Karpas-422 (cell line): ENCODE results near the gene SEMA3C. TPM values are rescaled to one million over a fixed set of nuclear protein-coding genes. Genes with fewer than 3 reads are reported as not detected.
"Not testable (repeated sequence)": the region's sequence is repeated elsewhere in the genome, so short reads cannot be mapped to it uniquely, and the experiment has no call there.

Source experiments
- DNase-seq: peaks from one replicate; pipeline ENCODE4 v3.0.0-alpha.2; 2015
- H2AFZ ChIP-seq: fragments of 200-600 bp; sonication (generic); 2 replicates; pipeline ENCODE4 v1.6.1; 2014; ENCODE audit warnings: antibody characterized with exemption, low read length, mixed read lengths
- H3K27ac ChIP-seq: fragments of 200-600 bp; sonication (generic); 2 replicates; pipeline ENCODE4 v1.5.1; 2014; ENCODE audit warnings: mild to moderate bottlenecking, low read length, moderate library complexity
- H3K27me3 ChIP-seq: fragments of 200-600 bp; sonication (generic); 2 replicates; pipeline ENCODE4 v1.6.1; 2014; ENCODE audit warnings: low read length, mixed read lengths
- H3K36me3 ChIP-seq: fragments of 200-600 bp; sonication (generic); 2 replicates; pipeline ENCODE4 v1.6.1; 2014; ENCODE audit warnings: low read length, mixed read lengths; ENCODE audit not compliant: insufficient read depth
- H3K4me1 ChIP-seq: fragments of 200-600 bp; sonication (generic); 2 replicates; pipeline ENCODE4 v1.6.1; 2014; ENCODE audit warnings: mild to moderate bottlenecking, low read length, mixed read lengths
- H3K4me2 ChIP-seq: fragments of 200-600 bp; sonication (generic); 2 replicates; pipeline ENCODE4 v1.6.1; 2014; ENCODE audit warnings: low read length, low read depth, mild to moderate bottlenecking; ENCODE audit not compliant: poor library complexity, severe bottlenecking
- H3K4me3 ChIP-seq: fragments of 200-600 bp; sonication (generic); 2 replicates; pipeline ENCODE4 v1.5.1; 2014; ENCODE audit warnings: mild to moderate bottlenecking, antibody characterized with exemption, low read length, mixed read lengths
- H3K79me2 ChIP-seq: fragments of 200-600 bp; sonication (generic); 2 replicates; pipeline ENCODE4 v1.6.1; 2014; ENCODE audit warnings: mild to moderate bottlenecking, low read length, mixed read lengths
- H3K9ac ChIP-seq: fragments of 200-600 bp; sonication (generic); 2 replicates; pipeline ENCODE4 v1.6.0; 2014; ENCODE audit warnings: low read length
- H3K9me2 ChIP-seq: fragments of 200-600 bp; sonication (generic), shearing (Covaris generic); replicated peaks from 2 replicates; pipeline ENCODE4 v1.6.0; 2014; ENCODE audit warnings: mild to moderate bottlenecking, low read length, moderate library complexity; ENCODE audit not compliant: insufficient read depth
- H3K9me3 ChIP-seq: fragments of 300-700, 200-600 bp; sonication (generic); 2 replicates; pipeline ENCODE4 v1.6.1; 2014; ENCODE audit warnings: low read length, mixed read lengths
- H4K20me1 ChIP-seq: fragments of 200-600 bp; sonication (generic); 2 replicates; pipeline ENCODE4 v1.6.1; 2014; ENCODE audit warnings: mild to moderate bottlenecking, antibody characterized with exemption, low read length, low read depth; ENCODE audit not compliant: insufficient read depth
- total RNA-seq: library from RNA; depleted of rRNA; stranded (reverse); fragments of >200 nt; shearing (Covaris generic); gene quantifications from 2 replicates; pipeline ENCODE4 v1.2.3, GENCODE V29; 2014; ENCODE audit warnings: low replicate concordance

The SEMA3C gene
- total RNA-seq, 1 experiment from 2014 or later = not detected

DNA sequence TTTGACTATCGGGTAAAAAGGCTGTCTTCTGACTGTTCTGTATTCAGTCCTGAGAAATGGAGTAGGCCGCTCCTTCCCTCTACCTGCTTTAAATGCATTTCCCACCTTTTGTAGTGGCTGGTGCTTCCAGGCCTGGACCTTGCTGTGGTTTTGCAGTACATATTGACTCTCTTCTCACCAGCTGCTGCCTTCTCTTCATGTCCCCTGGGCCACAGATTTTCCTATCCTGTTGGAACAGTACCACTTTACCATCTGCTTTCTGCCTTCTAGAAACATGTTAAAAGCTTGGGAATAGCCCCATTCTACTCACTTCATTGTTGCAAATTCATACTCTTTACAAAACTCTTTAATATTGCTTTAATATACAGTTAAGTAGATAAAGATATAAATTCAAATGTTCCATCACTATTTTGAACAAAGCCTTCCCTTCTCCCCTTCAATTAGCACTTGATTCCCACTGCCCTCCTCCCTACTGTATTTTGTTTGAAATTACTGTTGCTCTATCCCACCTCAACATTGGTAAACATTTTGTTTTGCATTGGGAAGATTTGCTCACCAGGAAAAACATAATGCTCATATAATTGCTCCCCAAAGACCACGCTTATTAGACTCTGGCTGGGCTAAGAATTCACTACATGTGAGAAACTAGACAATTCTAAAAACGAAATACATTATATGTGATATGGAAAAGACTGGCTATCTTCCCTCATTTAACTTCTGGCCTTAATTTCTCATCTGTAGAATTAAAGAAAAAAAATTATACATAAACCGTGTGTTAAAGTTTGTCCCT lies 17.3 kb upstream of the SEMA3C start:
- no peaks in the 10 kb centered on the region for H4K20me1 ChIP-seq
- H3K27me3 ChIP-seq = no peaks in the 10 kb centered on the region
- H3K9me3 ChIP-seq = peaks cover 3% of the 10 kb centered on the region; the same call in 1 of the 2 replicates
- DNase-seq = no peak
- H3K36me3 ChIP-seq = no peaks in the 10 kb centered on the region
- H3K9ac ChIP-seq = no peak overlapping the region
- H3K4me2 ChIP-seq = no peak overlapping the region
- no peaks in the 10 kb centered on the region for H3K79me2 ChIP-seq
- no peaks in the 10 kb centered on the region for H3K9me2 ChIP-seq
- H2AFZ ChIP-seq = no peak overlapping the region
- no peak overlapping the region for H3K27ac ChIP-seq
- H3K4me3 ChIP-seq = no peak overlapping the region
- no peaks in the 10 kb centered on the region for H3K4me1 ChIP-seq

DNA sequence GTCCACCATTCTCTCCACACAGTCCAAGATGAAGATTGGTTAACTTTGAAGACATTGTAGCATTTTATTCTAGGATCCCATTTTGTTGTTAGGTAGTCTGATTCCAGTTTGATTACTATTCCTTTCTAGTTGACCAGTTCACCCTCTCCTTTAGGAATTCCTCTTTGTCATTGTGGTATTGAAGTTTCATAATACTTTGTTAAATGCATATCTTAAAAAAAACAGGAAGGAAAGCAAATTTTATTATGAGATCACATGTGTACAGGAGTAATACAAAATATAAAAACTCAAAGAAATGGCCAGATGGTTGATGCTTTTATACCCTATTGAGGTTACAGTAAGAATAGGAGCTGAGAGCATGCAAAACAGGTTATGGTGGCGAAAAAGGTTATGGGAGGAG lies 15.5 kb upstream of the SEMA3C start:
- Histone ChIP-seq H3K4me1 (no peaks in the 10 kb centered on the region), H3K4me2 (no peak overlapping the region)

DNA sequence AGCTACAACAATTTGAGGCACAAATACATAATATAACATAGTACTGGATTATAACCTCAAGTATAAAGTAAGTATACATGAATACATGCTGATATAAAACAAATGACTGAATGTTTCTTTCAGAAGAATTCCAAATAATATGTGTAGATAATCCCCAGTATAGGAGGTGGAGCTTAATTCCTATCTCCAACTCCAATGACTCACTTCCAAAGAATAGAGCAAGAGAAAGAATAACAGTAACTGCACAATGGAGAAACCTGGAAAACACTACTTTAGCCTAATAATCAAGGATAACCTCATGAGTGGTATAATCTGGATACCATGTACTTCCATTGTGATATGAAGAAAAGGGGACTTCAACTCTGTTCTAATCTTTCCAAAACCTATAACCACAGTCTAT lies 13.7 kb upstream of the SEMA3C start:
- H3K9ac ChIP-seq = no peak overlapping the region
- no peaks in the 10 kb centered on the region for H4K20me1 ChIP-seq
- H3K9me3 ChIP-seq = peaks cover 7% of the 10 kb centered on the region
- DNase-seq = no peak
- no peak overlapping the region for H2AFZ ChIP-seq
- H3K4me1 ChIP-seq = no peaks in the 10 kb centered on the region
- H3K79me2 ChIP-seq = no peaks in the 10 kb centered on the region
- H3K9me2 ChIP-seq = no peaks in the 10 kb centered on the region
- H3K4me2 ChIP-seq = no peak overlapping the region
- no peak overlapping the region for H3K4me3 ChIP-seq
- no peaks in the 10 kb centered on the region for H3K36me3 ChIP-seq
- no peaks in the 10 kb centered on the region for H3K27me3 ChIP-seq
- H3K27ac ChIP-seq = no peak overlapping the region

More for the DNA sequence above, 15.5 kb upstream of the SEMA3C start:
- no peak overlapping the region for H3K4me3 ChIP-seq
- peaks cover 7% of the 10 kb centered on the region for H3K9me3 ChIP-seq
- H3K27ac ChIP-seq = no peak overlapping the region
- H3K27me3 ChIP-seq = no peaks in the 10 kb centered on the region
- H2AFZ ChIP-seq = no peak overlapping the region
- H4K20me1 ChIP-seq = no peaks in the 10 kb centered on the region
- no peak for DNase-seq
- H3K9ac ChIP-seq = no peak overlapping the region
- H3K36me3 ChIP-seq = no peaks in the 10 kb centered on the region
- no peaks in the 10 kb centered on the region for H3K9me2 ChIP-seq
- H3K79me2 ChIP-seq = no peaks in the 10 kb centered on the region

DNA sequence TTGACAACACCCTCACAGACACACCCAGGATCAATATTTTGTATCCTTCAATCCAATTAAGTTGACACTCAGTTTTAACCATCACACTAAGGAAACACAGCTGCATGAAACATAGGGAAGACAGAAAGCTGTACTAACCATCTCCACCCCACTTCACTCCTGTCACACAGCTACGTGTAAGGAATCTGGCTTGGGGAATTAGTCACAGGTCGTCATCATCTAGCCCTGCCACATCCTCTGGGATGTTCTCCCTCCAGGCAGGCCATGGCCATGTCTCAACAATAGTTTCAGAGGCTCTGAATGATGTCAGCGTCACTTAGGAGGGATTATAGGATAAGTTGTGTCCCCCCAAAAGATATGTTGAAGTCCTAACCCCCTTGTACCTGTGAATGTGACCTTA lies 10.8 kb upstream of the SEMA3C start:
- H4K20me1 ChIP-seq = no peaks in the 10 kb centered on the region
- no peaks in the 10 kb centered on the region for H3K9me2 ChIP-seq
- H3K79me2 ChIP-seq = no peaks in the 10 kb centered on the region
- no peak overlapping the region for H3K4me3 ChIP-seq
- H3K27ac ChIP-seq = no peak overlapping the region
- no peaks in the 10 kb centered on the region for H3K4me1 ChIP-seq
- no peaks in the 10 kb centered on the region for H3K27me3 ChIP-seq
- H3K9ac ChIP-seq = no peak overlapping the region
- no peaks in the 10 kb centered on the region for H3K36me3 ChIP-seq
- no peak overlapping the region for H3K4me2 ChIP-seq
- no peak overlapping the region for H2AFZ ChIP-seq
- no peak for DNase-seq
- H3K9me3 ChIP-seq = peaks cover 7% of the 10 kb centered on the region

DNA sequence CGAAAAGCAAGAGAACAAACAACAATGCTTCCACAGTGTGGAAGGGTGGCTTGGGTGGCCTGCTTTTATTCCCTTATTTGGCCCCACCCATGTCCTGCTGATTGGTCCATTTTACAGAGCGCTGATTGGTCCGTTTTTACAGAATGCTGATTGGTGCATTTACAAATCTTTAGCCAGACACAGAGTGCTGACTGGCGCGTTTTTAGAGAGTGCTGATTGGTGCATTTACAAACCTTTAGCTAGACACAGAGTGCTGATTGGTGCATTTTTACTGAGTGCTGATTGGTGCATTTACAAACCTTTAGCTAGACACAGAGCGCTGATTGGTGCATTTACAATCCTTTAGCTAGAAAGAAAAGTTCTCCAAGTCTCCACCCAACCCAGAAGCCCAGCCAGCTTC lies 8.1 kb upstream of the SEMA3C start:
- not testable (repeated sequence) for H3K4me3 ChIP-seq, H3K36me3 ChIP-seq, H3K9me3 ChIP-seq, H3K27me3 ChIP-seq, H3K4me2 ChIP-seq, H3K4me1 ChIP-seq, H3K9me2 ChIP-seq, DNase-seq, H3K79me2 ChIP-seq, H4K20me1 ChIP-seq, H3K27ac ChIP-seq, H2AFZ ChIP-seq, H3K9ac ChIP-seq

DNA sequence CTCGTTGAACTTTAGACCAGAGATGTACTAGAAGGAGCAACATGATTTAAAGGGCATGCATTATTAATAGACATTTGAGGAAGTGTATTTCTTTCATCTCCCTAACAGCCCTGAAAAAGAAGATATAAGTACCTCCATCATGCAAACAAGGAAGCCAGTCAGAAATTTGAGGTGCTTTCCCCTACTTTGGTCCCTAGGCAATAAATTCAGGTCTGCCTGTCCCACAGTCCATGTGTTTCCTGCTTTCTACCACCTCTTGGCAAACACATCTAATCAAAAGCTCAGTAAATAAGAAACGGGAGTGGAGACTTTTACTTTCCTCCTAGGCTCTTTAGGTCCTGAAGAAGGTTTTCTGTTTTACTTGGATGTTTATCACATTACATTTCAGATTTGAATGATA lies 5.2 kb upstream of the SEMA3C start:
- no peak overlapping the region for H2AFZ ChIP-seq

DNA sequence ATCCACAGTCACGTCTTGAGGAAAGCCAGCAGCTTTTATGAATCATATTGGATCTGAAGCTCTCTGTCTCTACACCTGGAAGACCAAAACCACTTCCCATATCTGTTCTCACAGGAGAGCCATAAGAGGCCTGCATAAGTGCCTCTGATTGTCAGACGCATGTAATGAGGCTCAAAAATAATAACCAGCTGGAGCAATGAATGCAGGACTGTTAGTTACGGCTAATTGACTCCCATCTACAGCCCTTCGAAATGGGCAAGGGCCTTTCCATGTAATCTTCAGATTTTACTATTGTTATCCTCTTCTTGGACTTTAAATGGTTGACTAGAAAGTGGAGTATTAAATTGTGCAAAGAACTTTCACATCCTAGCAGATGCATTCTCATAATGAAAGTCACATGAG lies 4.4 kb upstream of the SEMA3C start:
- H3K27me3 ChIP-seq = no peaks in the 10 kb centered on the region
- no peak overlapping the region for H3K9ac ChIP-seq
- H3K9me2 ChIP-seq = no peaks in the 10 kb centered on the region
- no peak overlapping the region for H3K4me3 ChIP-seq
- H3K4me2 ChIP-seq = no peak overlapping the region
- H3K4me1 ChIP-seq = no peaks in the 10 kb centered on the region
- H3K36me3 ChIP-seq = no peaks in the 10 kb centered on the region
- no peaks in the 10 kb centered on the region; the same call in 1 of the 2 replicates for H3K9me3 ChIP-seq
- H4K20me1 ChIP-seq = no peaks in the 10 kb centered on the region
- H3K79me2 ChIP-seq = no peaks in the 10 kb centered on the region
- H2AFZ ChIP-seq = no peak overlapping the region
- H3K27ac ChIP-seq = no peak overlapping the region
- DNase-seq = no peak

More for the DNA sequence above, 5.2 kb upstream of the SEMA3C start:
- Histone ChIP-seq H3K9me3 (no peaks in the 10 kb centered on the region; the same call in 1 of the 2 replicates), H3K9me2 (no peaks in the 10 kb centered on the region), H3K79me2 (no peaks in the 10 kb centered on the region), H3K4me3 (no peak overlapping the region), H3K4me1 (no peaks in the 10 kb centered on the region), H3K27ac (no peak overlapping the region), H3K27me3 (no peaks in the 10 kb centered on the region), H3K36me3 (no peaks in the 10 kb centered on the region), H3K9ac (no peak overlapping the region), H3K4me2 (no peak overlapping the region), H4K20me1 (no peaks in the 10 kb centered on the region)
- DNase-seq = no peak

DNA sequence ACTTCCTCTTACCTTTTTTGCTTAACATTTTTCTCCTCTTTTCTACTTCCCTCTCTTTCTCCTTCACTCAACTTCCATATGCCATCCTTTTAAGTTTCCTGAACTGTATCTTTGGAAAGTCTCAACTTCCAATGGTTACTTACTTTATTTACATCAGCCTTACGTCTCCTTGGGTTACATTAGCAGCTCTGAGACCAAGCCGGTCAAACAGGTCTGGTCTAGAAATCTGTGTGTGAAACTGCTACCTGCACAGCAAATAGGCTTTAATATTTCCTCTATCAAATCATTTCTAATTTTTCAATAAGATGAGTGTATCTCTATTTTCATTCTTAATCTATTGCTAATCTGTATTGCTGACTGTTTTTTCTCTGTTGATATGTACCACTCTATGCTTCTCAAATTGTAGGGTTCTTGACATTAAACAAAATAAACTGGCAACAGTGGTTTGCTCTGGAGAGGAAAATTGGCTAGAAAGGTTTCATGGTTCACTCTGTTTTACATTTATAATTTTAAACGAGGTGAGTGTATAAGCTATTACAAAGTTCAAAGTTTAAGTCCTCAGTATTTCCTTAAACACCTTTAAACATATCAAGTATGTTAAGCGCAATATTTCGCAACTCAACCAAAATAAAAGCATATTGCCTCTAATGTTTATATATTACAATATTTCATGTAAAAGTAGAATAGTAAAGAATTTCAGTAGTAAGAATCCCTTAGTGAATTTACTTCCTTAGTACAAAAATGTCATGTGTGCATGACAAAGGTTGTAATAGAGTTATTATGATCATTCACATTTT lies 3.6 kb upstream of the SEMA3C start:
- no peak overlapping the region for H2AFZ ChIP-seq
- no peaks in the 10 kb centered on the region for H3K9me2 ChIP-seq
- H3K4me2 ChIP-seq = no peak overlapping the region

More for the DNA sequence above, 3.6 kb upstream of the SEMA3C start:
- no peaks in the 10 kb centered on the region for H3K27me3 ChIP-seq
- no peaks in the 10 kb centered on the region for H3K4me1 ChIP-seq
- DNase-seq = no peak
- H4K20me1 ChIP-seq = no peaks in the 10 kb centered on the region
- H3K36me3 ChIP-seq = no peaks in the 10 kb centered on the region
- no peak overlapping the region for H3K9ac ChIP-seq
- H3K79me2 ChIP-seq = no peaks in the 10 kb centered on the region
- H3K27ac ChIP-seq = no peak overlapping the region
- no peaks in the 10 kb centered on the region; the same call in 1 of the 2 replicates for H3K9me3 ChIP-seq
- no peak overlapping the region for H3K4me3 ChIP-seq
